GM19099 (cell line): Measurements from ENCODE around the gene NKPD1.

Experiments used
- POLR2A ChIP-seq: IDR thresholded peaks from 3 replicates; pipeline ENCODE4 v1.6.1; 2011; ENCODE audit warnings: low read depth; ENCODE audit not compliant: insufficient read length; ENCODE audit errors: extremely low read depth

NKPD1 gene, protein sequence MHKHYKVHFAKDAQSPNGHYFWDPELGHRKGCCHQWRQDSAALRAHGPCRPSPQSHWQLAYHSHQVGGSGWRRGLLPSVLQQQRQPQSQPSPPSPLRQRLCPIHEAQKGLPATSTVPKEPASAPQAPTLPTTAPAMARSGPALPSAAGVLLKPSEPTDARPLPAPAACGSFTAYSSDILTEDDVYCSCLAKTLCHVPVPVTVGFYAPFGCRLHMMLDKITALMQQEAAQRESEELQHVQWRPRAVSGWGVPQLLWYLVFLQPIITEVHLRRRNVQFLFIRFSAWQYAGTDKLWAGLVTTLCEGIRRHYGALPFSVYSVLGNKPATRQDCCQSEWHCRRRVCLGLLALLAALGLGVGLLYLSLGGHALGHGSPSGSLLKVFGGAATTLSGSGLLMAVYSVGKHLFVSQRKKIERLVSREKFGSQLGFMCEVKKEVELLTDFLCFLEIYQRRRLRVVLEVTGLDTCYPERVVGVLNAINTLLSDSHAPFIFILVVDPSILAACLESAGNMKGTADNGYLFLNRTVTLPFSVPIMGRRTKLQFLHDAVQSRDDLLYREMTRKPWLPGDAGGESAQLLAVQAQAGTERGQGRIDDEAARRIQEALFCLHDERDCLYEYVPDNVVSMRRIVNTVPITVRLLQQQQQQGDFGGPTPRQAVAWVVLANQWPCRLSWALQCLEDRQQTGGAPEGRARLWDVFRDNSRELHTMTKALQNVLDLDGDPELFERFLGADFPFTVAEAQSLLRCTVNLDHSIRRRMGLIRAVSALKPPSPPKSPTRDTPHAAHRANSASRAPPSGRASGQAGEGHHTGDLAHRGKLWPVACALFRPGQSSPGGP

DNA sequence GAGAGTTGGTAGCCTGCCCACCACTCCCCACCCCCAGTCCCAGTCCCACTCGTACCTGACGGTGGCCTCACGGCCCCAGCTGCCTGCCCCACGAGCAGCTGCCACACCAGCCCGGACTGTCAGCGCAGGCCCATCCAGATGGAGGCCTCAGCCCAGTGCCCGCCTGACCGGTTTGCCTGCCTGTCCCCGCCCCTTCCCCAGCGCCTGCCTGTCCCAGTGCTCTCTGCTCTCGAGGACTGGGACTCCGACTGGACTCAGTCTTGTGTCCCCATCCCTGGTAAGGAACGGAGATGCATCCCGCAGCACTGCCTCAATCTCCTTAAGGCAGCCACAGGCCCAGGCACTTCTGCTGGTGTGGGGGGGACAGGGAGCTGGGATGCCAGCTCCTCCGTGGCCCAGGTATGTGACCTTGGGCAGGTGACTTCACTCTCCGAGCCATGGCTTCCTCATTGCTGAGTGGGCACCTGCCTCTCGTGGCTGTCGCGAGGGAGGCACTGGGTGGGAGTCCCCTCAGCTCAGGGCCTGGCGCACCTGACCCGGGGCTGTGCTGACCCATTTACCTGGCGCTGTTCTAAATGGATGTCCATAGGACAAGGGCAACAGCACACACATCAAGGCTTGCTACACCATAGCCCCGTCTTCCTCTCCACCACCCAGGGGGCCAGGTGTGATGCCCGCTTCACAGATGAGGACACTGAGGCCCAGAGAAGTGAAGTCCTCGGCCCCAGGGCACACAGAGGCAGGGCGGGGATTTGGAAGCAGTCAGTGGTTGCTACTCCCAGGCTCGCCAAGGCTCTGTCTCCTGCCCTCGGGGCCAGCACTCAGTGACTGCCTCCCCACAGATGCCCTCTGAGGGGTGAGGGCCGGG lies at the start of gene NKPD1:
NKPD1 (minus strand) TSS at position 113 of the 868 bp plus-strand sequence. CDS start 832 bp downstream, outside the sequence.
- TF ChIP-seq POLR2A: no peak

DNA sequence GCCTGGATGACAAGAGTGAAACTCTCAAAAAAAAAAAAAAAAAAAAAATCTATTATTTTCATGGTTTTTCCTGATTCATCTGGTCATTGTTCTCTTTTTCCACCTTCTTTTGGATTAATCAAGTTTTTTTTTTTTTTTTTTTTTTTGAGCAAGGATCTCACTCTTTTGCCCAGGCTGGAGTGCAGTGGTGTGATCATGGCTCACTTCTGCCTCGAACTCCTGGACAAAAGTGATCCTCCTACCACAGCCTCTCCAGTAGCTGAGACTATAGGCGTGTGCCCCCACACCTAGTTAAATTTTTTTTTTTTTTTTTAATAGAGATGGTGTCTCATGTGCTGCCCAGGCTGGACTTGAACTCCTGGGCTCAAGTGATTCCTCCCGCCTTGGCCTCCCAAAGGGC lies 45.5 kb upstream of the NKPD1 start:
- no peak for TF ChIP-seq POLR2A

DNA sequence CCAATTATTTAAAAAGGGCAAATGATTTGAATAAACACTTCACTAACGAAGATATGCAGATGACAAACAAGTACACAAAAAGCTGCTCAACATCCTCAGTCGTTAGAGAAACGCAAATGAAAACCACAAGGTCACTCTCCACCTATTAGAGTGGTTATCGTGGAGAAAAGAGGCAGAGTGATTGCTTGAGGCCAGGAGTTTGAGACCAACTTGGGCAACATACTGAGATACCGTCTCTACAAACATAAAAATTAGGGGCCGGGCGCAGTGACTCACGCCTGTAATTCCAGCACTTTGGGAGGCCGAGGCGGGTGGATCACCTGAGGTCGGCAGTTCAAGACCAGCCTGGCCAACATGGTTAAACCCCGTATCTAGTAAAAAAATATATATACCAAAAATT lies 45.0 kb upstream of the NKPD1 start:
- no peak for TF ChIP-seq POLR2A

DNA sequence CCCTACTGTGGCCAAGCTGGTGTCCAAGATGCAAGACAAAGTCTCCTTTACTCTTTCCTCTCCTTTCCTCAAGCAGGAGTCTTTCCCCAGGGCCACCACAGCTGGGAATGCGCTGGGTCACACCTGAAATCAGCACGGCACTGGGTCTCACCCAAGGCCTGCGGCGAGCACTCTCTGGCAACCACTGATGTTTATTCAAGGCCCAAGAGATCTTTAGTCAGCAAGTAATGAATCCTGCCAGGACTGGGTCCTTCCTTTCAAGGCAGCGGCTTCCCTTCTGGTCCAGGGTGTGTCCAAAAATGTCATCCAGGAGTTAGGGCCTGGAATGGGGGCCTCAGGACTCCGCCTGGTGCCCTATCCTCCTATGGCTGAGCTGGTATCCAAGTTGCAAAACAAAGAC lies 41.9 kb upstream of the NKPD1 start:
- TF ChIP-seq POLR2A: no peak

DNA sequence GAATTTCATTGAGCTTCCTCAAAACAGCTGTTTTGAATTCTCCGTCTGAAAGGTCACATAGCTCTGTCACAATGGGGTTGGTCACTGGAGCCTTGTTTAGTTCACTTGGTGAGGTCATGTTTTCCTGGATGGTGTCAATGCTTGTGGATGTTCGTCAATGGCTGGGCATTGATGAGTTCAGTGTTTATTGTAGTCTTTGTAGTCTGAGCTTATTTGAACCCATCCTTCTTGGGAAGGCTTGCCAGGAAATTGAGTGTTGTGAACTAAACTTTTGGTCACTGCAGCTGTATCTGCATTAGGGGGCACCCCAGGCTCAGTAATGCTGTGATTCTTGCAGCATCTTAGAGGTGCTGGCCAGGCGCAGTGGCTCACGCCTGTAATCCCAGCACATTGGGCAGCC lies 39.8 kb upstream of the NKPD1 start:
- no peak for TF ChIP-seq POLR2A

DNA sequence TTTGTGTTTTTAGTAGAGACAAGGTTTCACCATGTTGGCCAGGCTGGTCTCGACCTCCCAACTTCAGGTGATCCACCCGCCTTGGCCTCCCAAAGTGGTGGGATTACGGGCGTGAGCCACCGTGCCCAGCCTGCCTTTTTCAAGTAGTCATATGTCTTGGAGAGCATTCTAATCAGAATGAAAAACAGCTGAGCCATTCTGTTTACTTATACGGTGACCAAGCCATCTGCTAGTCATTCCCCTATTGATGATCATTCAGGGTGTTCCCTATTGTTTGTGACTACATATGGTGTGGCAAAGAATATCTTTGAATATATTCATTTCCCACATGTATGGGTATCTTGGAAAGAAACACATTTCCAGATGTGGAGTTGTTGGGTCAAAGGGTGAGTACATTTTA lies 35.0 kb upstream of the NKPD1 start:
- no peak for TF ChIP-seq POLR2A

DNA sequence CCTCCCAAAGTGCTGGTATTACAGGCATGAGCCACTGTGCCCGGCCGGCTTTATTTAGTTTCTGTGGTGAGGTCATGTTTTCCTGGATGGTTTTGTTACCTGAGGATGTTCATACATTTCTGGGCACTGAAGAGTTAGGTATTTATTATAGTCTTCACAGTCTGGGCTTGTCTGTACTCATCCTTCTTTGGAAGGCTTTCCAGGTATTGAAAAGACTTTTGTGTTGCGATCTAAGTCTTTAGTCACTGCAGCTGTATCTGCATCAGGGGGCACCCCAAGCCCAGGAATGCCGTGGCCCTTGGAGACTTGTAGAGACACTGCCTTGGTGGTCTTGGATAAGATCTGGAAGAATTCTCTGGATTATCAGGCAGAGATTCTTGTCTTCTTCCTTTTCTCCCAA lies 30.6 kb upstream of the NKPD1 start:
- no peak for TF ChIP-seq POLR2A

DNA sequence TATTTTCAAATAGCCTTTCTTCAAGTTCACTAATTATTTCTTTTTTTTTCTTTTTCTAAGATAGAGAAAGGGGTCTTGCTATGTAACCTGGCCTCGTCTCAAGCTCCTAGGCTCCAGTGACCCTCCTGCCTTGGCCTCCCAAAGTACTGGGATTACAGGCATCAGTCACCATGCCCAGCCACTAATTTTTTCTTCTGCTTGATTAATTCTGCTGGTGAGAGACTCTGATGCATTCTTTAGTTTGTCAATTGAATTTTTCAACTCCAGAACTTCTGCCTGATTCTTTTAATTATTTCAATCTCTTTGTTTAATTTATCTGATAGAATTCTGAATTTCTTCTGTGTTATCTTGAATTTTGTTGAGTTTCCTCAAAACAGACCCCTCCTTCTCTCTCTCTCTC lies 29.2 kb upstream of the NKPD1 start:
- TF ChIP-seq POLR2A: no peak

DNA sequence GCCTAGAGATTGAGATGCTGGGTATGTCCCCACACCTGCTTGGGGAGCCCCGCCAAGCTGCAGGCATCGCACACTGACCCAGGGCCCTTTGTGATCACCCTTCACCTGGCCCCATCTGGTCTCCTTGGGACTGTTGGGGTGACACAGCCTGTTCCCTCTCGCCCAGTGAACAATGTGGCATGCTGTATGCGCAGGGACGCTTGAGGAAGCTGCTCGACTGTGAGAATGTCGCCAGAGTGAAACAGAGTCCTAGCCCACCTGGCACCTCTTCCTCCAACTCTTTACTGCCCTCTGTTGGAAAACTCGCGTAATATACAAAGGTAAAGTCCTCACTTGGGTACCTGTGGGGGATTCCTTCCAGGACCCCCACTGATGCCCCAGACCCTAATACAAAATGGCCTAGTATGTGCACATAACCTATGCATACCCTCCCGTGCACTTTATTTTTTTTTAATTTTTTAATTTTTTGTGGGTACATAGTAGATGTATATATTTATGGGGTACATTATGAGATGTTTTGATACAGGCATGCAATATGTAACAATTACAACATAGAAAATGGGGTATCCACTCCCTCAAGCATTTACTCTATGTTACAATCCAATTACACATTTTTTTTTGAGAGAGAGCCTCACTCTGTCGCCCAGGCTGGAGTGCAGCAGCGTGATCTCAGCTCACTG lies 26.8 kb upstream of the NKPD1 start:
- no peak for TF ChIP-seq POLR2A

DNA sequence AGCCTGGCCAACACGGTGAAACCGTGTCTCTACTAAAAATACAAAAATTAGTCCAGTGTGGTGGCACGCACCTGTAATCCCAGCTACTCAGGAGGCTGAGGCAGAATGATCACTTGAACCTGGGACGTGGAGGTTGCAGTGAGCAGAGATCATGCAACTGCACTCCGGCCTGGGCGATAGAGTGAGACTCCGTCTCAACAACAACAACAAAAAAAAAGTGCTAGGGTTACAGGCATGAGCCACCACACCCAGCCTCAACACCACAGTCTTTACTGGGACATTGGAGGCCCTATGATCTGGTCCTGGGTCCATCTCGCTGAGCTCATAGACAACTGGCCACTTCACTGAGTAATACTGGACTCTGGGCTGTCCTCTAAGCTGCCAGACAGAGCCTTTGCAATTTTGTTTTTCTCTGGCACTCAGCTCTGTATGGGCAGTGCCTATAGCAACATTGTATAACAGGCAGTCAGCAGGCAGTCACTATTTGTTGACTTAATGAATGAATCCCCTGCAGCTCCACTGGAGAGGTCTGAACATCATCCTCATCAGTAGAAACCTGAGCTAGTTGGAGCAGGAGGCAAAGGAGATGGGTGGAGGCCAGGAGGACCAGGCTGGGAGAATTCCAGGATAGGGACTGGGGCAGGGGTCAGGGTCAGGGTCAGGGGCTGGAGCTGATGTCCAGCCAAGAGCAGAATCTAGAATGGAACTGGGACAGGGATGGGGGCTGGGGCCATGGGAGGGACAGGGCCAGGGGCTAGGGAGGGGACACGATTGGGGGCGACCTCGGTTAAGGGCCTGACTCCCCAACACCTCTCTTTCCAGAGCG lies 25.9 kb upstream of the NKPD1 start:
- no peak for TF ChIP-seq POLR2A

DNA sequence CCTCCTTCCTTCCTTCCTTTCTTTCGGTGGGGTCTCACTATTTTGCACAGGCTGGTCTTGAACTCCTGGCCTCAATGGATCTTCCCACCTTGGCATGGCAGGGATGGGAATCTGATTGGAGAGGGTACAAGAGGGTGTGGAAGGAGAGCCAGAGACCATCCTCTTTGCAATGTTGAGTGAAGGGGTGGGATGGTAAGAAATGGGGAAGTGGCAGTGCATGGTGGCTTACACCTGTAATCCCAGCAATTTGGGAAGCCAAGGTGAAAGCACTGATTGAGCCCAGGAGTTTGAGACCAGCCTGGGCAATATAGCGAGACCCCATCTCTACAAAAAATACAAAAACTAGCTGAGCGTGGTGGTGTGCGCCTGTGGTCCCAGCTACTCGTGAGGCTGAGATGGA lies 23.3 kb upstream of the NKPD1 start:
- no peak for TF ChIP-seq POLR2A

DNA sequence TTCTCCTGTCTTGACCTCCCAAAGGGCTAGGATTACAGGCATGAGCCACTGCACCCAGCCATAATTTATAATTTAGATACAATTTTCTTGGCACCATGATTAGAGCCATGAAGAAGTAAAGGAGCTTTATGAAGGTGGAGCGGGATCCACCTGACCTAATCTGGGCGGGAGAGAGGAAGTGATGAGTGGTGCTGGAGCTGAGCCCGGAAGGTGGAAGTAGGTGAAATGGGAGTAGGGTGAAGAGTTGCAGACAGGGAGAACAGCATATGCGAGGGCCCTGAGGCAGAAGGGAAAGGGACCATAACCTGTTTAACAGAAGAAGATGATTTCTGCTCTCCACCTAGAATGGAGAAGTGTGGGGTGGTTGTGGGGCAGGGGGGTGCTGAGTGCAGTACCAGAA lies 22.0 kb upstream of the NKPD1 start:
- no peak for TF ChIP-seq POLR2A

DNA sequence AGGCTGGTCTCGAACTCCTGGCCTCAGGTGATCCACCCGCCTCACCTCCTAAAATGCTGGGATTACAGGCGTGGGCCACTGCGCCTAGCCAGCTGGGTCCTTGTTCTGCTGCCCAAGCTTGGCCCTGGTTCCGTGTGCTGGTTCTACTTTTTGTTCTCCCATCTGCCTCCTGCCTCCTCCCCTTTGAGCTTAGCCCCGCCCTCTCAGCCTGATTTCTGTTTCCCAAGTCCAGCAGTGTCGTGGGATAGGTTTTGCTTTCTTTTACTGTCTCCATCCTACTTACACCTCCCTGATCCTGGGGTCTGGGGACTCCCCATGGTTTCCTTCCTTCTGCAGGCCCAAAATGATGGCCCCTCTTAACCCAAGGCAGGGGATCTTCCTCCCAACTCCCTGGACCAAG lies 20.2 kb upstream of the NKPD1 start:
- TF ChIP-seq POLR2A: no peak

DNA sequence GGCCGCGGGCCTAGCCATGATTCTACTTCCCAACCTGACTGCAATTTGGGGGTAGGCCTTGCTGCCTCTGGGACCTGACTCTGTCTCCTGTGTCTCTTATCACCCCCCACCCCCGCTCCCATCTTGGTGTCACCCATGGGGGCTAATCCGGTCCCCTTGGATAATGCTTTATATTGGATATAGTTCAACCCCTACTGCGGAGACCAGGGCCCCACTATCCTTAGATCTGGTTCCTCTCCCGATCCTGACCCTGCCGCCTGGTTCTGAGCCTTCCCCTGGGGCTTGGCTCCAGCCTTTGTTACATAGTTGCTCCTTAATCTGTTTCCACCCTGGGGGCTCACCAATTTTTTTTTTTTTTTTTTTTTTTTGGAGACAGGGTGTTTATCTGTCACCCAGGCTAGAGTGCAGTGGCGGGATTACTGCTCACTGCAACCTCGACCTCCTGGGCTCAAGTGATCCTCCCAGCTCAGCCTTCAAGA lies 19.1 kb upstream of the NKPD1 start:
- TF ChIP-seq POLR2A: no peak
